HFFc6 (cell line): ENCODE results near the gene GRK3. TPM values are rescaled to one million over a fixed set of nuclear protein-coding genes. Genes with fewer than 3 reads are reported as not detected.

Source experiments
- DNase-seq: peaks from one replicate; pipeline ENCODE4 v3.0.0-alpha.2; 2018
- H3K27ac Mint-ChIP-seq: 2 replicates; pipeline ENCODE4 v1.8.0; 2020; ENCODE audit warnings: mild to moderate bottlenecking, mixed read lengths
- H3K27me3 Mint-ChIP-seq: 2 replicates; pipeline ENCODE4 v1.8.0; 2021; ENCODE audit warnings: mild to moderate bottlenecking, moderate library complexity, mixed read lengths; ENCODE audit not compliant: insufficient read depth
- H3K36me3 Mint-ChIP-seq: 2 replicates; pipeline ENCODE4 v1.8.0; 2021; ENCODE audit warnings: low read depth, mixed read lengths
- H3K4me1 Mint-ChIP-seq: 2 replicates; pipeline ENCODE4 v1.8.0; 2020; ENCODE audit warnings: low read depth, mixed read lengths
- H3K4me3 Mint-ChIP-seq: 2 replicates; pipeline ENCODE4 v1.8.0; 2020; ENCODE audit warnings: mild to moderate bottlenecking, moderate library complexity, mixed read lengths
- H3K9me3 Mint-ChIP-seq: 2 replicates; pipeline ENCODE4 v1.8.0; 2020; ENCODE audit warnings: mild to moderate bottlenecking, mixed read lengths
- total RNA-seq, 6 experiments: library from RNA; stranded (reverse); fragmentation: NEBNext Ultra II Directional; extraction: Animal tissue kit (Norgen Biotek cat#: 25700); gene quantifications; 2 replicates in 1 of 6; 3 replicates in 5 of 6; pipeline ENCODE4 v1.2.3, GENCODE V29; 2021
- TF ChIP-seq, protein P1 (sequence below): fragments of 200-600 bp; sonication (generic); IDR thresholded peaks from 2 replicates; pipeline ENCODE4 v1.5.0; 2021; ENCODE audit warnings: antibody characterized with exemption, mild to moderate bottlenecking

Gene GRK3
- total RNA-seq, 6 experiments from 2014 or later, result 0.05 TPM; not detected in 5

DNA sequence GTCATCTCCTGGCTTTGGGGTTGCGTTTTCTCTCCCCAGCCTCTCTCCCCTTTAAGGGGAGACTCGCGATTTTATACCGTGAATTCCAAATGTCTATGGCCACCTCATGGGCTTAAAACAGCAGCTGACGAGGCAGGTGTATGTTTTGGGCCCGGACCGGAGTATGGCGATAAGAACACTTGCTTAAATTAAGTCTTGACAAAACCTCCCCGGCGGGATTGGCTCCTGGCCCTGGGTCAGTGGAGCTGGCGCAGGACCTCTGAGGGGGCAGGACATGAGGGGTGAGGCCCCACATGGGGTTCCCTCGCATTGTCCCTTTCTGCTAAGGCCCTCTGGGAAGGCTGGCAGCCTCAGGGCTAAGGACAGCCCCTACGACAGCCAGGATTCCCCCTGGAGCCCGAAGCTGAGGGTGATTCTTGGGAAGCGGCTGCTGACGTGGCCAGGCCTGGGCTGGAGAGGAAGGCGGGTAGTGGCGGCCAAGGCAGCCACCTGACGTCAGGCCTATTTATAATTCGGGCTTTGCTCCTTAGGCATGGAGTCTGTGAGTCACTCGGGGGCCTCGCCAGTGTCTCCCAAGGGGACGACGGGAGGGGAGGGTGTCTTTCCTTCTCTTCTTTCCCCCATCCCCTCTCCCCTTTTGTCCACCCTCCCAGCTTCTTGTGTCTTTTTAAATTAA, 190.2 kb downstream of the GRK3 start:
- TF ChIP-seq, protein P1, sequence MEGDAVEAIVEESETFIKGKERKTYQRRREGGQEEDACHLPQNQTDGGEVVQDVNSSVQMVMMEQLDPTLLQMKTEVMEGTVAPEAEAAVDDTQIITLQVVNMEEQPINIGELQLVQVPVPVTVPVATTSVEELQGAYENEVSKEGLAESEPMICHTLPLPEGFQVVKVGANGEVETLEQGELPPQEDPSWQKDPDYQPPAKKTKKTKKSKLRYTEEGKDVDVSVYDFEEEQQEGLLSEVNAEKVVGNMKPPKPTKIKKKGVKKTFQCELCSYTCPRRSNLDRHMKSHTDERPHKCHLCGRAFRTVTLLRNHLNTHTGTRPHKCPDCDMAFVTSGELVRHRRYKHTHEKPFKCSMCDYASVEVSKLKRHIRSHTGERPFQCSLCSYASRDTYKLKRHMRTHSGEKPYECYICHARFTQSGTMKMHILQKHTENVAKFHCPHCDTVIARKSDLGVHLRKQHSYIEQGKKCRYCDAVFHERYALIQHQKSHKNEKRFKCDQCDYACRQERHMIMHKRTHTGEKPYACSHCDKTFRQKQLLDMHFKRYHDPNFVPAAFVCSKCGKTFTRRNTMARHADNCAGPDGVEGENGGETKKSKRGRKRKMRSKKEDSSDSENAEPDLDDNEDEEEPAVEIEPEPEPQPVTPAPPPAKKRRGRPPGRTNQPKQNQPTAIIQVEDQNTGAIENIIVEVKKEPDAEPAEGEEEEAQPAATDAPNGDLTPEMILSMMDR, result no peak
- Mint-ChIP-seq H3K27me3 (peaks cover 3% of the 10 kb centered on the region; the same call in 1 of the 2 replicates), H3K36me3 (peaks cover 5% of the 10 kb centered on the region; the same call in 1 of the 2 replicates), H3K27ac (peak overlapping the region; percentile 72; the same call in 1 of the 2 replicates), H3K4me3 (no peak overlapping the region), H3K9me3 (peaks cover 31% of the 10 kb centered on the region), H3K4me1 (peaks cover 13% of the 10 kb centered on the region; the same call in 1 of the 2 replicates)
- DNase-seq, result no peak

DNA sequence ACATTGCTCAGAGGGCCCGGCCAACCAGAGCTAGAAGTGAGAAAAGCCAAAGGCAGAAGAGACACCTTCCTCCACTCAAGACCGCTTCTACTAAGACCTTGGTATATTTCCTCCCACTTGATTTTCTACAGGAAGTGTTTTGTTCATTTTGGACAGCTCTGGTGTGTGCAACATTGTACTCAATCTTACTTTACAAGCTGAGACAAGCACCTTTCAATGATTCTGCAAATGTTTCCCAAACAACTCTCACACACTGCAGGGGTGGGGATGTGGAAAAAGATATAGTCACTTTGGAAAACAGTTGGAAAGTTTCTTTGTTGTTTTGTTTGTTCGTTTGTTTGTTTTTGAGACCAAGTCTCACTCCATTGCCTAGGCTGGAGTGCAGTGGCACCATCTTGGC, 193.2 kb downstream of the GRK3 start:
- peaks cover 30% of the 10 kb centered on the region for H3K9me3 Mint-ChIP-seq

DNA sequence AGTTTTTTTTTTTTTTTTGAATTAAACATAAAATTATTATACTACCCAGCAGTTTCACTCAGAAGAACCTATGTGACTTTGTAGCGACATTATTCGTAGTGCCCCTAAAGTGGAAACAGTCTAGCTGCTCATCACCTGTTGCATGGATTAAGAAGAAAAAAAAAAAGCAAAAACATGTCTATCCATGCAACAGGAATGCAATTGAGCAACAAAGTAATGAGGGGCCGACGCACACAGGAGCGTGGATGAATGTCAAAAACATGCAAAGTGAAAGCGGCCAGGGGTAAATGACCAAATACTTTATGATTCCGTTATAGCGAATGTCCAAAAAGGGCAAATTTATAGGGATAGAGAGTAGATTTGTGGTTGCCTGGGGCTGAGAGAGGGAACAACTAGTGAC, 193.8 kb downstream of the GRK3 start:
- H3K9me3 Mint-ChIP-seq, result peaks cover 28% of the 10 kb centered on the region
- peaks cover 17% of the 10 kb centered on the region; the same call in 1 of the 2 replicates for H3K4me1 Mint-ChIP-seq
- H3K27ac Mint-ChIP-seq, result peak overlapping the region; percentile 12; the same call in 1 of the 2 replicates
- H3K36me3 Mint-ChIP-seq, result 0 out of 2 replicates have a peak, but pooled peaks cover 4% of the 10 kb centered on the region
- H3K4me3 Mint-ChIP-seq, result peak overlapping the region; percentile 19; the same call in 1 of the 2 replicates
- DNase-seq, result no peak
- no peaks in the 10 kb centered on the region; the same call in 1 of the 2 replicates for H3K27me3 Mint-ChIP-seq
- TF ChIP-seq, protein P1, result no peak

More for the DNA sequence above, 193.2 kb downstream of the GRK3 start:
- Mint-ChIP-seq H3K27ac (no peak overlapping the region), H3K27me3 (no peaks in the 10 kb centered on the region; the same call in 1 of the 2 replicates), H3K4me1 (peaks cover 15% of the 10 kb centered on the region; the same call in 1 of the 2 replicates), H3K4me3 (no peak overlapping the region), H3K36me3 (0 out of 2 replicates have a peak, but pooled peaks cover 5% of the 10 kb centered on the region)
- TF ChIP-seq, protein P1, result no peak
- no peak for DNase-seq

DNA sequence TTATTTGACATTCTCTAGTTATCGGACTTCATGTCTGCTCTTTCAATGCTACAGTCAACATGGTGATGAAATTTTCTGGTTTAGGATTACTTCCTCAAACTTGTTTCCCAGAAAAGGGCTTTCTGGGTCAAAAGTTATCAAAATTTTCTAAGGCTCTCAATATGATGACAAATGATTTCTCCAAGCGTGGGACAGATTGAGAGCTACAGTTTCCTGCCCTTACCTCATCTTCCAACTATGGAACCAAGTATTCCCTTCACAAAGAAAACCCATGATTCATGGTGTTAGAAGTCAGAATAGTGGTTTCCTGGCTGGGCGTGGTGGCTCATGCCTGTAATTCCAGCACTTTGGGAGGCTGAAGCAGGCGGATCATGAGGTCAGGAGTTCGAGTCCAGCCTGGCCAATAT, 195.4 kb downstream of the GRK3 start:
- peaks cover 20% of the 10 kb centered on the region; the same call in 1 of the 2 replicates for H3K4me1 Mint-ChIP-seq
- H3K36me3 Mint-ChIP-seq, result no peaks in the 10 kb centered on the region
- no peak overlapping the region for H3K4me3 Mint-ChIP-seq
- peak; percentile 54 for DNase-seq
- H3K27ac Mint-ChIP-seq, result peak overlapping the region; percentile 68; the same call in 1 of the 2 replicates
- H3K9me3 Mint-ChIP-seq, result peaks cover 22% of the 10 kb centered on the region
- H3K27me3 Mint-ChIP-seq, result no peaks in the 10 kb centered on the region; the same call in 1 of the 2 replicates
- TF ChIP-seq, protein P1, result no peak

DNA sequence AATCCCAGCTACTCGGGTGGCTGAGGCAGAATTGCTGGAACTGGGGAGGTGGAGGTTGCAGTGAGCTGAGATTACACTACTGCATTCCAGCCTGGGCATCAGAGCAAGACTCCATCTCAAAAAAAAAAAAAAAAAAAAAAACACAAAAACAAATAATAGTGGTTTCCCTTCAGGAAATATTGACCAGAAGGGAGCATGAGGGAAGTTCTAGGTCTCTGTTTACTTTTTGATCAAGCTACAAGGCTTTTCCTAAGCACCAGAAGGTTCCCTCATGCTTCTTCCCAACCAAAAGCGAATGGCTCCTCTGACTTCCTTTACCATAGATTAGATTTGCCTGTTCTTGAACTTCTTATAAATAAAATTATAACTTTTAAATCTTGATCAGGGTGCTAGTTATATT, 195.8 kb downstream of the GRK3 start:
- Mint-ChIP-seq H3K4me3 (no peak overlapping the region), H3K27ac (peak overlapping the region; percentile 52; the same call in 1 of the 2 replicates), H3K27me3 (no peaks in the 10 kb centered on the region; the same call in 1 of the 2 replicates), H3K4me1 (peaks cover 20% of the 10 kb centered on the region; the same call in 1 of the 2 replicates), H3K9me3 (peaks cover 25% of the 10 kb centered on the region), H3K36me3 (no peaks in the 10 kb centered on the region)
- TF ChIP-seq, protein P1, result no peak
- no peak for DNase-seq
